ENCODE data around the gene PLXNA2.

DNA sequence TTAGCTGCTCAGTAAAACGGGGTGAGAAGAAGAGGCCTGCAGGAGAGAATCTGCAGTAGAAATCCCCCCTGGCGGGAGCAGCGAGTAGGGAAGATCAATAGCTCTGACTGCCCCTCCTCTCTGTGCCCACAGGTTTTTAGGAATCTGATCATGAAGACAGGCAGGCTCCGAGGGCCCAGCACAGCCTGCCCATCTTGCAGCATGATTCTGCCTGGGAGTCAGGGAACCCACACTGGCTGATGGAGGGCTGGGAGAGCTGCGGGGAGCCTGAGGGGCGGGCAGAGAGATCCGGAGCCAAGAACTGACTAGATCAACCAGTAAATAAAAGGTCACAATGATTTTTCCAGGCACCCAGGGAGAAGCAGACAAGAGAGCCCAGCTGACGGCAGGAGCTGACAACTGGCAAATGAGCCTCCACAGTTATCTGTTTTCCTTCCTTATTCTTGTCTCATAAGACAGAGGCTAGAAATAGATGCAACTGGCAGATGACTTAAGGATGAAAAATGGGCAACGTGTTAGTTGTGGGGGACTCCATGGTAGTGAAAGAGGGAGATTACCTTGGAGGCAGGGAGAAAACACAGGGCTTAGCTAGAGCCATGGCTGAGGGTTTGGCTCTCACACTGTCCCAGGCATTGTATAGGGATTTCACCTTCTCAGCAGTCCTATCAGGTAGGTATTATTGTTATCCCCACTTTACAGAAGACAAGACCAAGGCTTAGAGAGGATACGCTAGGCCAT lies 116.2 kb downstream of the PLXNA2 start:
- TF ChIP-seq CTCF (IDR thresholded peaks at IDR 0.05) (no peak), TAF1 (IDR thresholded peaks at IDR 0.05; ENCODE audit: borderline replicate concordance, low read depth, low read length) (no peak), POLR2AphosphoS5 (IDR thresholded peaks at IDR 0.05; ENCODE audit: low read depth, low read length) (no peak), EP300 (IDR thresholded peaks at IDR 0.05; ENCODE audit: borderline replicate concordance in 1 of 2, low read depth in 1 of 2, low read length in 1 of 2) (no peak), FOXM1 (IDR thresholded peaks at IDR 0.05; ENCODE audit: low read depth) (no peak), EZH2phosphoT487 (IDR thresholded peaks at IDR 0.05; ENCODE audit: borderline replicate concordance, low read depth) (no peak), PBX3 (IDR thresholded peaks at IDR 0.05) (no peak), RAD21 (IDR thresholded peaks at IDR 0.05; ENCODE audit: low read length) (no peak), SIN3A (IDR thresholded peaks at IDR 0.05; ENCODE audit: borderline replicate concordance, low read depth, low read length) (no peak)
- TF ChIP-seq, protein P1, sequence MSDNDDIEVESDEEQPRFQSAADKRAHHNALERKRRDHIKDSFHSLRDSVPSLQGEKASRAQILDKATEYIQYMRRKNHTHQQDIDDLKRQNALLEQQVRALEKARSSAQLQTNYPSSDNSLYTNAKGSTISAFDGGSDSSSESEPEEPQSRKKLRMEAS (IDR thresholded peaks at IDR 0.05; ENCODE audit: low read depth) = no peak
- TF ChIP-seq, protein P2, sequence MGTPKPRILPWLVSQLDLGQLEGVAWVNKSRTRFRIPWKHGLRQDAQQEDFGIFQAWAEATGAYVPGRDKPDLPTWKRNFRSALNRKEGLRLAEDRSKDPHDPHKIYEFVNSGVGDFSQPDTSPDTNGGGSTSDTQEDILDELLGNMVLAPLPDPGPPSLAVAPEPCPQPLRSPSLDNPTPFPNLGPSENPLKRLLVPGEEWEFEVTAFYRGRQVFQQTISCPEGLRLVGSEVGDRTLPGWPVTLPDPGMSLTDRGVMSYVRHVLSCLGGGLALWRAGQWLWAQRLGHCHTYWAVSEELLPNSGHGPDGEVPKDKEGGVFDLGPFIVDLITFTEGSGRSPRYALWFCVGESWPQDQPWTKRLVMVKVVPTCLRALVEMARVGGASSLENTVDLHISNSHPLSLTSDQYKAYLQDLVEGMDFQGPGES (IDR thresholded peaks at IDR 0.05; ENCODE audit: low read depth, low read length) = no peak

Data from SK-N-SH (cell line).